GM21515 (cell line): Measurements from ENCODE around the gene KLHL5.
A peak's percentile ranks its signal among the peaks of the same experiment; 100 is the strongest.

ENCODE experiments used
- ATAC-seq: cut with Tn5 transposase; IDR thresholded peaks from one replicate; pipeline ENCODE4 v1.9.1; 2021; ENCODE audit not compliant: unreplicated experiment

KLHL5 gene

DNA sequence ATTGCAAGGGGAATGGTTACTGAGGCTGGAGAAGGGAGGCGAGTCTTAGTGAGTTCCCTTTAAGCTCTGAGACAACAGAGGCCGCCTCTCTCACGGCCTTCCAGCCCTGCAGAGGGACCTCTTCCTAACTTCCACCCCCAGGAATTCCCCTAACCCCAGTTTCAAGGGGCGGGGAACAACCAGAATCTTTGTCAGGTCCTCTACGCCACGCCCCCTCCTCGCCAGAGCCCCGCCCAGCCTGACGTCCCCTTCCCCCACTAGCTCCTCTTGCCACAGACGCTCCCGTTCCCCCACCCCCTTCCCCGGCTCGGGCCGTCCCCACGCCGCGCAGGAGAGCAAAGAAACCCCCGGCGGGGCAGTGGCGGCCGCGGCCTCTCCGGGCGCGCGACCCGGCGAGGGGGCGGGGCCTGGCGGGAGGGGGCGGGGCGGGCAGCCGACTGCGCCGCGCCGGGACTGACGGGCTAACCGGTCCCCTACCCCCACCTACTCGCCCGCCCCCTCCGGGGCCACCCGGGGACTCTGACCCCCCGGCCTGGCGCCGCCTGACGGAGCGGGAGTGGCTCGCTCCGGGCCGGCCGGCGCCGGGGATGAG, 17.6 kb upstream of the KLHL5 start:
- ATAC-seq, result peak; percentile 67

DNA sequence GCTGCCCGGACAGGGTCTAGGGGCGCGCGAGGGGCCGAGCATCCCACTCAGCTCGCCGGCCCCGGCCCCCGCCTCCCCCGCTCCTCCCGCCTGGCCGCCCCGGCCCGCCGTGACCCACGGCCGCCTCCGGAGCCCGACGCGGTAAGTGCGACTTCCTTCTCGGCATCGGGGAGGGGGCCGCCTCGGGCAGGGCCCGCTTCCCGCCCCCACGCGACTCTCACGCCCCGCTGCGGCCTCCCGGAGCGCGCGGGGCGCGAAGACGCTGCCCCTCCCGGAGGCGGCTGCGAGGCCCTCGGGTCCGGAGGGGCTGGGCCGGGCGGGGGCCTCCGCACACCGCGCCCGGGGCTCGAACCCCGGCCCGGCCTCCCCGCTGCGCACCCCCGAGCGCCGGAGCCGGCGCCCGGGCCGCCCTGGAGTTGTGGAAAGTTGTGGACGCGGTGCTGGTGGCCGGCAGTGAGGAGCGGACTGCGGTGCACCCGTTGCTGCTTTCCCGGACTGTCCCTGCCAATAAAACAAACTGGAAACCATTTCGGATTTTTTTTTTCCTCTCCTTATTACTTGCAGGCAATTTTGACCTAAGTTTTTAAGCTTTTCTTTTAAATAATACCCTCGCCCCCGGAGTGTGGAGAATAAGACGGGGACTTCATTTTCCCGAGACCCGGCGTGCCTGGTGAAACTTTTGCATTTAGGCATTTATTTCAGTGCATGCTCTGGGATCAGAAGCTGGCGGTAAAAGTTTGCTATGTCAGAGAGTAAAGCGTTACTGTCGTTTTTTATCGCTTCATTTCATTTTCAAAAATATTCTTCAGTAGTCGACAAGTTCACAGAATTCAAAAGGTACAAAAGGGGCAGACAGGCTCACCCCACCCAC, 16.8 kb upstream of the KLHL5 start:
- peak; percentile 19 for ATAC-seq

DNA sequence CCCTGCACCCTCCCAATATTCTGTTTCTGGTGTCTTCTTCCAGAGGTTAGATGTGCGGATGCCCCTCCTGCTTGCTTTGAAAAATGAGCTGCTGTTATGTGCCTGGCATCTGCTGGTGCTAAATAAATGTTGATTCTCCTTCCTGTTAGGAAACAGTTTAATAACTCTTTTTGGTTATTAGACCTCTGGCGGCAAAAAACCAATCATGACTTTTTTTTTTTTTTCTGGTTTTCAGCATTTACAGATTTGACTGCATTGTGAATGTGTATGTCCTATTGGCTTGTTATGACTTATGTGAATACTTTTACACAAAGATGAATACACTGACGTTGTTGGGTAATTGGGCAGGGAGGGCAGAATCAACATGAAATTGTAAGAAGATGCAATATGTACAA, 16.2 kb upstream of the KLHL5 start:
- ATAC-seq, result no peak

DNA sequence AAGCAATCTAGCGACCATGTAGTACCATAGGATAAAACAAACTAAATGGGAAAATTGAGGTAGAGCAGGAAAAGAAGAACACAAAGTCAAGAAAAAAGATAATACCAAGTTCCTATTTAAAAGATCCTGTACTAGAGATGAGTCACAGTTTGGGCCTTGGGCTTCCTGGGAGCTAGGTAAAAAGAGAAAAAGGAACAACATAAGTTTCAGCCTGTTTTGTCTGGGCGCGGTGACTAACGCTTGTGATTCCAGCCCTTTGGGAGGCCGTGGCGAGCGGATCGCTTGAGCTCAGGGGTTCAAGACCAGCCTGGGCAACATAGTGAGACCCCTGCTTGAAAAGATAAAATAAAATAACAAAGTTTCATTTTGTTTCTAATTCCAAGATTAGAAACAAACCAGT, 15.8 kb upstream of the KLHL5 start:
- ATAC-seq, result no peak

DNA sequence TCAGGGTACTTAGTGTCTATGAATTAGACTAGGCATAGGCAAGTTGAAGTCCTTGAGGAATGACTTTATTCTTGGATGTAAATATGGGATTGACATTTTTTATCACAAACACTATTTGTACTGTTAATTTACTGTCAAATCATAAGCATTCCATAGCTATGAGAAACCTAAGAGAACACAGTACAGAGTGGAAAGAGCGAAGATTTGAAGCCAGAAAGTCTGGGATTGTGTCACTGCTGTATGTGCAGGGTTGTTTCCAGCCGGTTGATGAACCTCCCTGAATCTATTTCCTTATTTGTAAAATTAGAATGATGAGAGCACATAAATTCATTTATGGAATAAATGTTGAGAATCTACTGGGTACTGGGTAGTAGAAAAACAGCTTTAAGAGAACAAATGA, 14.4 kb upstream of the KLHL5 start:
- no peak for ATAC-seq

DNA sequence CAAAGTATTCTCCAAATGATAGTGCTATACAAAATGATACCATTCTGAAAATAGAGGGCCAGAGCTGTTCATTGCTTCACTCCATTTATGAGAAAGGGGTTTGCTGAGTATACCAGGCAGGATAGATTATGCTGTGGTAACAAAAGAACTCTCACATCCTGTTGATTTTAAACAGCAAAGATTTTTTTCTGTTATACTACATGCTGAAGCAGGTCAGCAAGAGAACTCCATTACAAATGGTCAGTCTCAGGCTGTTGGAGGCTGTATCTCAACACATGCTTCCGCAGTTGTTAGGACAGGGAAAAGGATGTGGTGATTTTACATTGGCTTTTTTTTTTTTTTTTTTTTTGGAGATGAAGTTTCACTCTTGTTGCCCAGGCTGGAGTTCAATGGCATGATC, 13.7 kb upstream of the KLHL5 start:
- ATAC-seq, result no peak

DNA sequence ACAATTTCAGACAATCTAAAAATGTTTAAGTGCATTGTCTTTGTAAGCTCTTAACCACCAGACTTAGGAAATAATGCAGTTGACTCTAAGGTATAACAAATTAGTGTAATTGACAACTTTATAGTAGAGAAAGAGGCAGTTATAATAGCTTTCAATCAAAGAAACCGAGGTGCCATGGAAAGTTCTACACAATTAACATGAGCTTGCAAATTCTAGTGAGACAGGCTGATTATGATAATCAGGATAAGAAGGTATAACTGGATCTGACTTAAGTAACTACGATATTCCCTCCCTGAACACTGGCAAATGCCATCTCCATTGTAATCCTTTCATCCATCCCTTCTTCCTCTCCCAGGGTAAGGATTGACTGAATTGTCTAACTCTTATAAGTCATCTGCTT, 11.4 kb upstream of the KLHL5 start:
- no peak for ATAC-seq

DNA sequence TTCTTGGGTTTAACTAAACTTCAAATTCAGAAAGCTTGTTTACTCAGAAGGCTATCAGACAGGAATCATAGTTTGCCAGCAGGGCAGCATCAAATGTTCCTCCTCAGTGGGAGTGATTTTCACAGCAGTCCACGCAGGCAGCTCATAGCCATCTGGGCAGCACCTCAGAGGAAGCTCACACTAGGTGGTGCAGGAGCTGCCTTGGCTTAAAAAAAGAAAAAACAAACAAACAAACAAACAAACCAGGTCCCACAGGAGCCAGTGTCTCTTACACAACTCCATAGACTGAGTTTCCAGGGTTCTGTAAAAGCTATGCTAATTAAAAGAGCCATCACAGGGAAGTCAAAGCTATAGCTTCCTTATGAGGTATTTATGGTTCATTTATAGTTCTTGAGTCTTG, 10.5 kb upstream of the KLHL5 start:
- ATAC-seq, result no peak

DNA sequence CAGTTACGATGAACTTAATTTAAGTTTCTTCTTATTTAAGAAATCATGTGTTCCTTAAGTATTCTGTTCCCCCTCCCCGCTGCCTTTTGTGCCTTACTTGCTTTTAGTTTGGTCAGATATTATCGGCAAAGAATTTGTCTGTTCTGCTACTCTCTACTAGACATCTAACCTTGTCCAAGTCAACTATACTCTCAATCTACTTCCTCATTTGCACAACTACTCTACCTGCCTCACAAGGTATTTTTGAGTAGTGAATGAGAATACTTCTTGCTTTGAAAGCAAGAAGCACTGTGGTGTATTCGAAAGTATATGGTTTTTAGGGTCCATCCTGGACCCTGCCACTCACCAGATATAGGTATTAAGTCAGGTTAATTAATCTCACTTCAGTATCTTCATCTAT, 8.0 kb upstream of the KLHL5 start:
- ATAC-seq, result no peak

DNA sequence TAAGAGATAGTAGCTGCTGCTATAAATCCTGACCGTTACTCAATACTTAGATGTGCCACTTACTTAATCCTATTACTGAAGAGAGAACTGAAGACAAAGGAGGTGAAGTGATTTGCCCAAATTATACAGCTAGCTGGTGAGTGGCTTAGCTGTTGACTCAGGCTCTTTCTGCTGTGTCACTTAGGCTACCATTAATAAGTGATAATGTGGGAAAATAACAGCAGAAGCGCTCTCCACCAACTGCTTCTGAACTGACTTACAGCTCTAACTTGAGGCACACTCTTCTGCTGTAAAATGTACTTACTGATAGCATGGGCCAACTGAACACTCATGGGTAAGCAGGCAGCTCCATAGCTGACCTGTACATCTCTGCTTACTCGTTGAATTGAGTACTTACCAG, 7.5 kb upstream of the KLHL5 start:
- ATAC-seq, result no peak

DNA sequence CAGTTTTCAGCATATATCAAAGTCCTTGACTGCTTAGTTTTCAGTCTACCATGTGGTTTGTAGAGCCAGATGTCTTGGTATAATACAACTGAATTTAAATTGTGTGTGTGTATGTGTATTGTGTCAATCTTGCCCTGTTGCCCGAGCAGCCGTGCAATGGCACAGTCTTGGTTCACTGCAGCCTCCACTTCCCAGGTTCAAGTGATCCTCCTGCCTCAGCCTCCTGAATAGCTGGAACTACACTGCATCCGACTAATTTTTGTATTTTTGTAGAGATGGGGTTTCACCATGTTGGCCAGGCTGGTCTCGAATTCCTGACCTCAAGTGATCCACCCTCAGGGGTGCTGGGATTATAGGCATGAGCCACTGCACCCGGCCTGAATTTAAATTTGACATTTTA, 6.0 kb upstream of the KLHL5 start:
- ATAC-seq, result no peak

DNA sequence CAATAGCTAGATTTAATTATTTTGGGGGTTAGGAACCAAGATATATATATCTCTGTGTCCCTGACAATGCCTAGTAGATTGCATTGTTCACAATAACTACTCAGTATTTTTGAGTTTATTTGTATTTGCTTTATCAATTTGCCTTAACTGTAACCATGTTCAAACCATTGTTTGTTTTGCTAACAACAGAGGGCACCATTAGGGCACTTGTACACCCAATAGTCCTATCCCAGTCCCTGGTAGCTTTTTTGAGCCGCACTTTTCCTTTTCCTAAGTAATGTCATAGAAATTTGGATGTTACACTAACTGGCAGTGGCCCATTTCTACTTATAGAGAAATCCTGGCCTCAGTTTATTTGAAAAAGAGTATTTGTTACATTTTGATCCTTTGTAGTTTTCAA, 575 bp upstream of the KLHL5 start:
- ATAC-seq, result no peak

DNA sequence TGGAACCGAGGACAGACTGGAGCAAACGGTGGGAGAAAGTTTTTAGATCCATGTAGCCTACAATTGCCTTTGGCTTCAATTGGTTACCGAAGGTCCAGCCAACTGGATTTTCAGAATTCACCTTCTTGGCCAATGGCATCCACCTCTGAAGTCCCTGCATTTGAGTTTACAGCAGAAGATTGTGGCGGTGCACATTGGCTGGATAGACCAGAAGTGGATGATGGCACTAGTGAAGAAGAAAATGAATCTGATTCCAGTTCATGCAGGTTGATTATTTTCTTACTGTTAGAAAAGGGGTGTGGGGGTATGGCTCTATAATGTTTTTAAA, 702 bp downstream of the KLHL5 start:
- ATAC-seq, result no peak

DNA sequence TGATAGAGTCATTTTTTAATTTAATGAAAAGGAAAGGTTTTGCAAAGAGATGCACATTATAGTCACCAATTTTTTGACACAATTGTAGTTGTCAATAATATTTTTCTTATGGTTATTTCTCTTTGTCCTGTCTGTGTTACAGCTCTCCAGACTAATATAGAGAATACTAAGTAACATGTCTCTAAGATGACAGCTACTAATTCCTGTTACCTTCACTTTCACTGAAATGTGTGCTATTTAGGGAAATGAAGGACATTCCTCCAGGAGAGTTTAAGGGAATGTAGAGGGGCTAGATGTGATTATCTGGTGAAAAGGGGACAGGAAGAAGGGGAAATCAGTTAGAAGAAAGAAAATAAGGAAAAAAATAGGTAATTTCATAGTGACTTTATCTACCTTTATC, 1.4 kb downstream of the KLHL5 start:
- no peak for ATAC-seq

DNA sequence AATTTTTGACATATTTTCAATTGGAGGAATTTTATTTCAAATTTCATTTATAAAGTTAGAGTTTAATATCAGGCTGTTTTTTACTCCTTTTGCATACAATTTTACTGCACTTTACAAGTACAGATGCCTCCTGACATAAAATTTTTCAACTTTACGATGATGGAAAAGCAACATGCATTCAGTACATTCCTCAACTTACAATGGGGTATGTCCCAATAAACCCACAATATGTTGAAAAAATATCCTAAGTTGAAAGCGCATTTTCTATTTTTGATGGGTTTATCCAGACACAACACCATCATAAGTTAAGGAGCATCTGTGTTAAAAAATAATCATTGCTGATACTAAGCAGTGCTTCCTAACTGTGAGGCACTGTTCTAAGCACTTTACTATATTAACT, 4.3 kb downstream of the KLHL5 start:
- ATAC-seq, result no peak

DNA sequence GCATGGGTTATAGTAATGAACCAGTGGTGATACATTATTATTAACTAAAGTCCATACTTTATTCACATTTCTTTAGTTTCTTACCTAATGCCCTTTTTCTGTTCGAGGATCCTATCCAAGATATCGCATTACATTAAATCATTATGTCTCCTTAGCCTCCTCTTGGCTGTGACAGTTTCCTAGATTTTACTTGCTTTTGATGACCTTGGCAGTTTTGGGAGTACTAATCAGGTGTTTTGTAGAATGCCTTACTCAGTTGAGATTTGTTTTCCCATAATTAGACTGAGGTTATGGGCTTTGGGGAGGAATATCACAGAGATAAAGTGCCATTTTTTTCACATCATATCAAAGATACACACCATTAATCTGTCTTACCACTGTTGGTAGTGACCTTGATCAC, 5.0 kb downstream of the KLHL5 start:
- no peak for ATAC-seq

DNA sequence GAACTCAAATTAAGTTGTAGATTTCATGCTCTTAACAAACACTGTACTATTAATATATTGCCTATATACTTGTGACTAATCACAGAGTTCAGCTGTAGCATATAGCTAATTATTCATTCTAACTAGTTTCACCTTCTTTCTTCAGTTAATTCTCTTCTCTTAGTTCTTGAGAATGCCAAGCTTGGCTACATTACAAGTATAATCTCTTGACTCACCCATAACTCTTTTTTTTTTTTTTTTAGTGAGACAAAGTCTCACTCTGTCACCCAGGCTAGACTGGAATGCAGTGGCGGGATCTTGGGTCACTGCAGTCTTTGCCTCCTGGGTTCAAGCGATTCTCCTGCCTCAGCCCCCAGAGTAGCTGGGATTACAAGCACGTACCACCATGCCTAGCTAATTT, 5.4 kb downstream of the KLHL5 start:
- no peak for ATAC-seq

DNA sequence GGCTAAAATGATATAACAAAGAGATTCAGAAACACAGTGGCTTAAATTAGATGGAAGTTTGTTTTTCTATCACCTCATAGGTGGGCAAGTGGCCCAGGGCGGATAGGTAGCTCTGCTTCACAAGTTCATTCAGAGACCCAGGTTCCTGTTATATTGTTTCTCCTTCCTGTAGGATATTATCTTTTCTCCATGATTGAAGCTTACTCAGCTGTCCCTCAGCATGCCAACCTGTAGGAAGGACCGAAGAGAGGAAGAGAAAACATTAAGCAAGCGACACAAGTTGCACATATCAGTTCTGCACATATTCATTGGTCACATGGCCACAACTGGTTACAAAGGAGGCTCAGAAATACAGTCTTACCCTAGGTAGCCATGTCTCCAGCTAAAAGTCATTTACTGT, 6.9 kb downstream of the KLHL5 start:
- ATAC-seq, result no peak

DNA sequence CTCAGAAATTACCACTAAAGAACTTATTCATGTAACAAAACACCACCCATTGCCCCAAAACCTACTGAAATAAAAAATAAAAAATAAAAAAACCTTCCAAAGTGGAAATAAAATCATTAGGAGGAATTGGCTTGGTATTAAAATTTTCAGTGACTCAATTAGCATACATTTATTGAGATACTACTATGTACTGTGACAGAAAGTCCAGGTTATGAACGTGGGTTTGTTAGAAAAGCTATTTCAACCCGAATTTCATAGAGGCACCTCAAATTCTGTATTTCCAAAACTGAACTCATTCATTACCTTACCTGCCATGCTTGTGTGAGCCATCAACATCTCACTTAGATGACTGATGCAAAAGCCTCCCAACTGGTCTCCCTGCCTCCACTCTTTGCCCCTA, 16.8 kb downstream of the KLHL5 start:
- ATAC-seq, result no peak

DNA sequence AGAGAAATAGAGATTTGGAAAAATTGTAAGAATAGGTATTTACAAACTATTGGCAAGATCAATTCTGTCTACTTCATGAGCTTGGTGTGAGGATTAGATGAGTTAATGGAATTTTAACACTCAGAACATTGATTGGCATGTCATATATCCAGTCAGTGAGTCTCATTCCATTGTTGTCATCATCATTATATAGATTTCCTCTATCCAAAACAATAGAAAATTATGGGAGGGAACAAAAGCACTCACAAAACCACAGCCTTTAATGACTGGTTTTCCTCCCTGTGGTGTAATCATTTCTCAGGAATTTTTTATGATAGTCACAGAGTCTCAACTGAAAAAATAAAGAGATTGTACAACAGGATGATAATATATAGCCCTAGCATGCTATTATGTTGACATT, 21.1 kb downstream of the KLHL5 start:
- no peak for ATAC-seq

DNA sequence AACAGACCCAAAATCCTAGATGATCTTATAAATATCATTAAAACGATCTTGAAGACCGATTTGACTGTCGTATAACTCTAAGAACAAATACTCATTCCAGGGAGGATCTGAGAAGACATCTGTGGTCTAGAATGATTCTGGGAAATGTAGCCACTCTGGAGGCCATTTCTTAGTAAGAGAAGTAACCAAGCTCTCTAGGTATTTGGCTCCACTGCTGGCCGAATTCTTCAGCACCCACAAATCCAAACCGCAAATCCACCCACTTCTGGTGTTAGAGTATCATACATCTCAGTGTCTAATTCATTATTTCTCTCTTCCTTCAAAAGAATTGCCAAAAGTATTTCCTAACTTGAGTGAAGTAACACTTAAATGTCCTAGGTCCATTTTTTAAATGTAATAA, 23.9 kb downstream of the KLHL5 start:
- ATAC-seq, result no peak

DNA sequence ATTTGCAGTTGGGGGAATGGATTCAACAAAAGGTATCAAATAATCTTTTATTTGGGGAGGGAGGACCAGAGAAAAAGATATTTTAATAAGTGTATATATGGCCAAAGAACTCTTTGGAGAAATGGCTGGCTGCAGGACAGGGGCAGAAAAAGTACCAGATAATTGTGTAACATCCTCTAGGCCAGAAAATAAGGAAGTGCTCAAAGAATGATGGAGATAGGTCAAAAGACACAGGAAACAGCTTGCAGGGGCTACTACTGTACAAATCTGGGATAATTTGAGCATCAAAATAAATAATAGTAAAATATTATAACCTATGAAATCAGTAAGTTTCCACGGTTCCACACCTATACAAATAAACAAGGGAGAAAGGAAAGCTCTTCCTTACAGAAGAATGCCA, 34.8 kb downstream of the KLHL5 start:
- ATAC-seq, result no peak

DNA sequence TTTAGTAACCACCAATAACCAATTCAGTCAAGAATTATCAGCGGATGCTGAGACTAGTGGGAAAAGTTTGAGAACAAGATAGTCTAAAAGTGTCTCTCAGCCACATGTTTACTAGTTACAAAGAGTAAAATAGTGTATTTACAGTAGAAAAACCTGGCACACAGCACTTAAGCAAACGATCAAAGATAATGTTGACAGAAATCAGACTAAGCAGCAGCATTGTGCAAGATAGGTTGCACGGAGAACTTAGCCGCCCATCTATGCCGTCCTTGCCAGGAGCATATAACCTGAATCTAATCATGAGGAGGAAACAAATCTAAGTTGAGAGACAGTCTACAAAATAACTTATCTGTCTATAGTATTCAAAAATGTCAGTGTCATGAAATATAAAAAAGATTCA, 35.3 kb downstream of the KLHL5 start:
- ATAC-seq, result no peak
